AG09319 (cell line): ENCODE measurements around the gene LRP3.

Experiments used
- DNase-seq: peaks from one replicate; pipeline ENCODE4 v3.0.0-alpha.2; 2010; ENCODE audit warnings: low read depth; ENCODE audit errors: extremely low read depth
- CTCF ChIP-seq: IDR thresholded peaks from 2 replicates; pipeline ENCODE4 v1.5.1; 2011; ENCODE audit warnings: low read depth, mild to moderate bottlenecking, inconsistent platforms, low read length, moderate library complexity

Gene LRP3

GRCh38 chr19:33235996-33236350, 41.8 kb downstream of the LRP3 start:
- DNase-seq = no peak
- TF ChIP-seq CTCF = no peak

GRCh38 chr19:33236696-33237390, 42.7 kb downstream of the LRP3 start:
- DNase-seq = no peak
- no peak for TF ChIP-seq CTCF

- TF ChIP-seq CTCF = no peak
- DNase-seq = no peak
These were observed 44.5 kb downstream of the LRP3 start for GRCh38 chr19:33238481-33239149.

- no peak for DNase-seq
- TF ChIP-seq CTCF = no peak
These were observed 45.3 kb downstream of the LRP3 start for GRCh38 chr19:33239223-33239975.

GRCh38 chr19:33240181-33240771, 46.1 kb downstream of the LRP3 start:
- DNase-seq = no peak
- TF ChIP-seq CTCF = no peak

- no peak for TF ChIP-seq CTCF
- DNase-seq = no peak
These were observed 47.0 kb downstream of the LRP3 start for GRCh38 chr19:33241091-33241529.
